ENCODE measurements around the gene TSLP. TPM values are rescaled to one million over a fixed set of nuclear protein-coding genes. Genes with fewer than 3 reads are reported as not detected.

The TSLP gene
- total and polyA plus RNA-seq, 2 of the 8 experiments (the other 6 are each of a cell fraction or from before 2014, with no cell fraction given), result 0.39 to 1.9 TPM

GRCh38 chr5:111066261-111066938 is 5.1 kb upstream of the TSLP start:
- POLR2A ChIA-PET (ENCODE audit: partially characterized antibody), result no interaction called here
- CTCF ChIA-PET (ENCODE audit: partially characterized antibody), result interaction anchor here (1.1 to 1.2 kb wide), 2 partner anchors 22 to 26 kb away, joined by 3 read pairs; partner anchors contain the start of gene WDR36
- peaks cover 18 to 24% (median 23%) of the 10 kb centered on the region in 4 experiments for H3K27me3 ChIP-seq (replicated peaks in 1 of 4; ENCODE audit: control insufficient read depth in 3 of 4, extremely low read depth in 1 of 4, insufficient read depth in 3 of 4, low read length in 3 of 4)

More at GRCh38 chr5:111066261-111066938, 5.1 kb upstream of the TSLP start:
- peak overlapping the region; percentile 55; the same call in 1 of the 2 replicates for H2AFZ ChIP-seq (ENCODE audit: low read length)
- H2BK15ac ChIP-seq (ENCODE audit: low read length), result no peak overlapping the region
- no peaks in the 10 kb centered on the region for H3K79me2 ChIP-seq (ENCODE audit: control insufficient read depth in 1 of 2, insufficient read depth in 2 of 2, low read length in 2 of 2)
- H3K14ac ChIP-seq (ENCODE audit: insufficient read length), result no peak overlapping the region
- H3K79me1 ChIP-seq (ENCODE audit: low read depth, low read length), result no peaks in the 10 kb centered on the region
- H2BK20ac ChIP-seq (ENCODE audit: low read length), result no peak overlapping the region
- H3K4ac ChIP-seq (replicated peaks; ENCODE audit: insufficient read length, low read depth, low read length), result no peak overlapping the region
- H2BK120ac ChIP-seq (replicated peaks; ENCODE audit: low read depth, low read length), result no peak overlapping the region
- H4K20me1 ChIP-seq (replicated peaks in 1 of 2; ENCODE audit: control insufficient read depth in 1 of 2, insufficient read depth in 2 of 2, low read length in 2 of 2), result no peaks in the 10 kb centered on the region
- H3K4me1 ChIP-seq (replicated peaks in 1 of 4; ENCODE audit: control insufficient read depth in 3 of 4, insufficient read depth in 4 of 4, low read length in 3 of 4), result no peaks in the 10 kb centered on the region; a peak in 2 of 7 replicates
- H3K23me2 ChIP-seq (ENCODE audit: low read depth, low read length), result peaks cover 5% of the 10 kb centered on the region
- H3K23ac ChIP-seq (ENCODE audit: insufficient read length), result no peak overlapping the region
- no peak overlapping the region for H3K18ac ChIP-seq (ENCODE audit: extremely low read depth, low read length)
- no peaks in the 10 kb centered on the region for H3K9me3 ChIP-seq (ENCODE audit: insufficient read depth in 2 of 2, low read depth in 1 of 2, low read length in 1 of 2)
- no peak overlapping the region for H4K8ac ChIP-seq (ENCODE audit: extremely low read depth, insufficient read depth, low read length)
- TF ChIP-seq SRF (IDR thresholded peaks at IDR 0.05; ENCODE audit: low read depth, low read length), result no peak
- TF ChIP-seq CREB1 (IDR thresholded peaks at IDR 0.05), result peak; percentile 90
- no peak overlapping the region for H3K4me2 ChIP-seq (ENCODE audit: insufficient read depth in 1 of 2, low read depth in 2 of 2, low read length in 2 of 2)
- WGBS, 2 experiments (ENCODE audit: extremely low coverage in 1 of 2, insufficient coverage in 1 of 2, insufficient read length in 1 of 2, insufficient replicate concordance in 2 of 2, low coverage in 1 of 2, low lambda C conversion rate in 2 of 2, missing lambda C conversion rate in 1 of 2), result 94% methylated on average over 2 of the region's 2 CpGs; no CpG with 5 or more reads in 1 of the 2 experiments
- DNase-seq (ENCODE audit: low read depth in 1 of 2, low spot score in 2 of 2) (no peak), FAIRE-seq (no peak)
- H3K4me3 ChIP-seq (ENCODE audit: extremely low read depth in 1 of 4, insufficient read depth in 2 of 4, low read depth in 3 of 4, low read length in 4 of 4), result no peak overlapping the region
- no peak overlapping the region for H3K9ac ChIP-seq (replicated peaks in 1 of 4; ENCODE audit: extremely low read depth in 1 of 4, low read depth in 3 of 4, low read length in 3 of 4)
- no peaks in the 10 kb centered on the region for H3K36me3 ChIP-seq (ENCODE audit: control insufficient read depth in 2 of 4, insufficient read depth in 4 of 4, low read length in 3 of 4)
- no peak overlapping the region for H2BK5ac ChIP-seq (ENCODE audit: low read depth, low read length)
- H4K91ac ChIP-seq (replicated peaks; ENCODE audit: insufficient read length, low read length), result no peak overlapping the region
- no peak overlapping the region for H2AK5ac ChIP-seq (ENCODE audit: low read depth, low read length)
- no peak overlapping the region for H2BK12ac ChIP-seq (ENCODE audit: low read depth, low read length)
- H3K27ac ChIP-seq (ENCODE audit: low read depth, low read length), result no peak overlapping the region
- no peak overlapping the region for H4K5ac ChIP-seq (ENCODE audit: insufficient read length, low read depth, low read length)
- no peak overlapping the region for H3K56ac ChIP-seq (replicated peaks; ENCODE audit: insufficient read length, low read depth, low read length)
